ENCODE data around the gene GSTO2. TPM values are rescaled to one million over a fixed set of nuclear protein-coding genes. Genes with fewer than 3 reads are reported as not detected.

GSTO2 gene
- total and polyA plus RNA-seq, 2 of the 4 experiments (the other 2 are of a cell fraction), result 1.4 to 2.3 TPM

- TF ChIP-seq BHLHE40 (IDR thresholded peaks at IDR 0.05; ENCODE audit: low read depth, low read length) (no peak), NFE2L2 (IDR thresholded peaks at IDR 0.05; ENCODE audit: low read depth, low read length) (no peak), CHD1 (IDR thresholded peaks at IDR 0.05; ENCODE audit: low read depth, low read length) (no peak), RCOR1 (IDR thresholded peaks at IDR 0.05; ENCODE audit: insufficient replicate concordance, low read length) (no peak), ELK1 (IDR thresholded peaks at IDR 0.05; ENCODE audit: borderline replicate concordance, low read depth, low read length) (no peak), POLR2A (IDR thresholded peaks at IDR 0.05; ENCODE audit: low read depth, low read length) (no peak), CTCF (conservative IDR thresholded peaks at IDR 0.05; ENCODE audit: low read depth, low read length) (no peak), RAD21 (IDR thresholded peaks at IDR 0.05; ENCODE audit: low read length) (no peak), MAZ (IDR thresholded peaks at IDR 0.05; ENCODE audit: borderline replicate concordance, low read depth, low read length) (no peak), RFX5 (IDR thresholded peaks at IDR 0.05; ENCODE audit: low read depth, low read length) (no peak), MAFK (IDR thresholded peaks at IDR 0.05; ENCODE audit: low read depth, low read length) (no peak), USF2 (IDR thresholded peaks at IDR 0.05; ENCODE audit: low read depth, low read length) (no peak), CEBPB (IDR thresholded peaks at IDR 0.05; ENCODE audit: low read depth, low read length) (no peak)
- Histone ChIP-seq H3K27ac (ENCODE audit: insufficient read depth, low read length) (no peak overlapping the region), H3K9me3 (ENCODE audit: control insufficient read depth, insufficient read depth, low read length) (no peaks in the 10 kb centered on the region), H2AK9ac (replicated peaks; ENCODE audit: low read depth, low read length, poor library complexity) (no peak overlapping the region), H4K91ac (ENCODE audit: insufficient read depth, low read depth, low read length) (peak overlapping the region; percentile 21; the same call in 1 of the 2 replicates), H4K8ac (ENCODE audit: low read depth in 2 of 2, low read length in 2 of 2) (0 out of 4 replicates have a peak overlapping the region, but pooled peaks of 1 of the 2 experiments have one; percentile 17), H4K20me1 (ENCODE audit: insufficient read depth, low read length) (no peaks in the 10 kb centered on the region), H2BK15ac (ENCODE audit: low read depth, low read length) (peak overlapping the region; percentile 73; the same call in 1 of the 3 replicates), H3K4me2 (ENCODE audit: low read depth, low read length) (no peak overlapping the region), H3K23ac (ENCODE audit: low read depth, low read length) (no peak overlapping the region), H4K5ac (ENCODE audit: low read depth, low read length) (no peak overlapping the region), H3K56ac (ENCODE audit: extremely low read depth, insufficient read depth, low read length) (no peak overlapping the region), H2BK120ac (ENCODE audit: low read depth, low read length) (peak overlapping the region; percentile 48; the same call in 1 of the 2 replicates), H3K18ac (ENCODE audit: low read depth, low read length) (no peak overlapping the region), H2BK20ac (ENCODE audit: low read depth, low read length) (peak overlapping the region; percentile 62; the same call in 1 of the 2 replicates), H2BK5ac (ENCODE audit: low read depth, low read length, poor library complexity, severe bottlenecking) (no peak overlapping the region), H3K36me3 (ENCODE audit: control insufficient read depth, insufficient read depth, low read length) (no peaks in the 10 kb centered on the region), H3K79me1 (ENCODE audit: low read depth in 1 of 2, low read length in 2 of 2) (peaks cover 5 to 16% of the 10 kb centered on the region in 2 experiments; a peak in 3 of 4 replicates), H2AK5ac (ENCODE audit: low read depth, low read length) (peak overlapping the region; percentile 59), H3K4me1 (ENCODE audit: control insufficient read depth, insufficient read depth, low read length) (peaks cover 14% of the 10 kb centered on the region), H3K14ac (replicated peaks; ENCODE audit: low read depth, low read length) (no peak overlapping the region; the same call in 1 of the 2 replicates), H3K27me3 (ENCODE audit: control insufficient read depth, insufficient read depth, low read length) (no peaks in the 10 kb centered on the region), H3K4me3 (ENCODE audit: insufficient read depth, low read depth, low read length) (no peak overlapping the region), H3K9ac (ENCODE audit: low read depth, low read length) (no peak overlapping the region), H3K9me1 (ENCODE audit: insufficient read depth, low read length) (0 out of 2 replicates have a peak, but pooled peaks cover 19% of the 10 kb centered on the region), H3K4ac (ENCODE audit: low read depth, low read length) (peak overlapping the region; percentile 44; the same call in 1 of the 2 replicates), H2AFZ (replicated peaks; ENCODE audit: low read length, poor library complexity) (no peak overlapping the region)
- in situ Hi-C loops (cut with MboI; ENCODE audit: low sequenced_read_pairs), result loop anchor here (5.0 kb wide), 1 partner anchor 53 kb away; no protein-coding TSS in a partner anchor
- ATAC-seq (ENCODE audit: low read depth) (no peak), DNase-seq (no peak)
- BruUV-seq (replicated peaks), result no TSS peak
- no CpG with 5 or more reads among the region's 5 CpGs for WGBS, 2 experiments (ENCODE audit: extremely low coverage in 2 of 2, insufficient read length in 1 of 2)
- ChIA-PET POLR2A (ENCODE audit: unreplicated experiment) (interaction anchor here (0.5 kb wide), 1 partner anchor 15 kb away, joined by 4 read pairs; no protein-coding TSS in a partner anchor), CTCF (interaction anchor here (0.6 to 1.7 kb wide), 5 partner anchors 11 to 56 kb away, joined by 3 to 5 read pairs (median 4); no protein-coding TSS in a partner anchor)
- dilution Hi-C loops (cut with HindIII; ENCODE audit: low sequenced_read_pairs, unreplicated experiment), result no loop called here
- intact Hi-C loops (cut with micrococcal nuclease), result loop anchor here (5.0 kb wide), 1 partner anchor 288 kb away; no protein-coding TSS in a partner anchor
Observed at GRCh38 chr10:104293781-104294321, 24.9 kb downstream of the GSTO2 start.

Measured in IMR-90 (cell line).